Measurements from ENCODE around the gene A2M. TPM values are rescaled to one million over a fixed set of nuclear protein-coding genes. Genes with fewer than 3 reads are reported as not detected.

The A2M gene
- total and polyA plus RNA-seq, 2 of the 8 experiments (the other 6 are each of a cell fraction or from before 2014, with no cell fraction given): 0.15 TPM; not detected in 1

- H3K27me3 ChIP-seq (replicated peaks in 1 of 4; ENCODE audit: control insufficient read depth in 3 of 4, extremely low read depth in 1 of 4, insufficient read depth in 3 of 4, low read length in 3 of 4): no peaks in the 10 kb centered on the region
- FAIRE-seq: no peak
- H3K79me1 ChIP-seq (ENCODE audit: low read depth, low read length): no peaks in the 10 kb centered on the region
- H3K79me2 ChIP-seq (ENCODE audit: control insufficient read depth in 1 of 2, insufficient read depth in 2 of 2, low read length in 2 of 2): no peaks in the 10 kb centered on the region
- TF ChIP-seq CTCF (IDR thresholded peaks at IDR 0.05; ENCODE audit: control extremely low read depth in 1 of 3, insufficient read depth in 1 of 3, low read depth in 1 of 3, low read length in 3 of 3): no peak
- TF ChIP-seq ATF3 (IDR thresholded peaks at IDR 0.05; ENCODE audit: insufficient read depth, low read depth, low read length): no peak
- no peak for TF ChIP-seq CHD2 (IDR thresholded peaks at IDR 0.05; ENCODE audit: low read length)
- TF ChIP-seq BACH1 (IDR thresholded peaks at IDR 0.05; ENCODE audit: low read length): no peak
- TF ChIP-seq TCF12 (IDR thresholded peaks at IDR 0.05; ENCODE audit: low read depth, low read length): no peak
- TF ChIP-seq SP2 (IDR thresholded peaks at IDR 0.05; ENCODE audit: low read length): no peak
- TF ChIP-seq POLR2A (IDR thresholded peaks at IDR 0.05; ENCODE audit: control extremely low read depth in 1 of 2, low read depth in 2 of 2, low read length in 2 of 2): no peak
- no peak for TF ChIP-seq SP4 (IDR thresholded peaks at IDR 0.05; ENCODE audit: low read length)
- no peak for TF ChIP-seq BCL11A (IDR thresholded peaks at IDR 0.05; ENCODE audit: low read depth in 2 of 2, low read length in 2 of 2)
- TF ChIP-seq TAF7 (optimal IDR thresholded peaks at IDR 0.05; ENCODE audit: borderline replicate concordance, low read depth, low read length): no peak
- TF ChIP-seq RAD21 (IDR thresholded peaks at IDR 0.05 in 1 of 2, conservative IDR thresholded peaks at IDR 0.05 in 1 of 2; ENCODE audit: low read depth in 2 of 2, low read length in 2 of 2): no peak
- 76% methylated on average over 2 of the region's 2 CpGs; no CpG with 5 or more reads in 1 of the 2 experiments for WGBS, 2 experiments (ENCODE audit: extremely low coverage in 1 of 2, insufficient coverage in 1 of 2, insufficient read length in 1 of 2, insufficient replicate concordance in 2 of 2, low coverage in 1 of 2, low lambda C conversion rate in 2 of 2, missing lambda C conversion rate in 1 of 2)
- no peak overlapping the region for H3K56ac ChIP-seq (replicated peaks; ENCODE audit: insufficient read length, low read depth, low read length)
- H4K5ac ChIP-seq (ENCODE audit: insufficient read length, low read depth, low read length): no peak overlapping the region
- DNase-seq (ENCODE audit: low read depth in 1 of 2, low spot score in 2 of 2): no peak
- H2BK15ac ChIP-seq (ENCODE audit: low read length): no peak overlapping the region
- no peak overlapping the region for H3K9ac ChIP-seq (replicated peaks in 1 of 4; ENCODE audit: extremely low read depth in 1 of 4, low read depth in 3 of 4, low read length in 3 of 4)
- H3K14ac ChIP-seq (ENCODE audit: insufficient read length): no peak overlapping the region
- no peak overlapping the region for H2BK5ac ChIP-seq (ENCODE audit: low read depth, low read length)
- no peak overlapping the region for H3K4me3 ChIP-seq (ENCODE audit: extremely low read depth in 1 of 4, insufficient read depth in 2 of 4, low read depth in 3 of 4, low read length in 4 of 4)
- H4K20me1 ChIP-seq (replicated peaks in 1 of 2; ENCODE audit: control insufficient read depth in 1 of 2, insufficient read depth in 2 of 2, low read length in 2 of 2): no peaks in the 10 kb centered on the region
- H3K23ac ChIP-seq (ENCODE audit: insufficient read length): no peak overlapping the region
- no peak overlapping the region for H3K18ac ChIP-seq (ENCODE audit: extremely low read depth, low read length)
- H4K91ac ChIP-seq (replicated peaks; ENCODE audit: insufficient read length, low read length): no peak overlapping the region
- H2AK5ac ChIP-seq (ENCODE audit: low read depth, low read length): no peak overlapping the region
- H3K27ac ChIP-seq (ENCODE audit: low read depth, low read length): no peak overlapping the region
- H2BK12ac ChIP-seq (ENCODE audit: low read depth, low read length): no peak overlapping the region
- no peak overlapping the region for H4K8ac ChIP-seq (ENCODE audit: extremely low read depth, insufficient read depth, low read length)
- no peak overlapping the region for H2AFZ ChIP-seq (ENCODE audit: low read length)
- no peaks in the 10 kb centered on the region for H3K9me3 ChIP-seq (ENCODE audit: insufficient read depth in 2 of 2, low read depth in 1 of 2, low read length in 1 of 2)
- H3K4ac ChIP-seq (replicated peaks; ENCODE audit: insufficient read length, low read depth, low read length): no peak overlapping the region
- H2BK120ac ChIP-seq (replicated peaks; ENCODE audit: low read depth, low read length): no peak overlapping the region
- ChIA-PET CTCF (ENCODE audit: partially characterized antibody) (interaction anchor here (0.7 to 9.7 kb wide), 4 partner anchors 9 to 373 kb away, joined by 3 to 119 read pairs (median 6); partner anchors contain the start of gene M6PR), POLR2A (ENCODE audit: partially characterized antibody) (no interaction called here)
- H3K4me2 ChIP-seq (ENCODE audit: insufficient read depth in 1 of 2, low read depth in 2 of 2, low read length in 2 of 2): no peak overlapping the region
- H3K36me3 ChIP-seq (ENCODE audit: control insufficient read depth in 2 of 4, insufficient read depth in 4 of 4, low read length in 3 of 4): no peaks in the 10 kb centered on the region
- H3K4me1 ChIP-seq (replicated peaks in 1 of 4; ENCODE audit: control insufficient read depth in 3 of 4, insufficient read depth in 4 of 4, low read length in 3 of 4): no peaks in the 10 kb centered on the region
- H2BK20ac ChIP-seq (ENCODE audit: low read length): no peak overlapping the region
- no peaks in the 10 kb centered on the region for H3K23me2 ChIP-seq (ENCODE audit: low read depth, low read length)
These were observed 84.9 kb downstream of the A2M start for GRCh38 chr12:9030776-9031175.

Measured in H1 (cell line).